Upper lobe of left lung (tissue), 6 donors: ENCODE measurements around the gene SNX12. TPM values are rescaled to one million over a fixed set of nuclear protein-coding genes. Genes with fewer than 3 reads are reported as not detected.

Experiments
- ATAC-seq, 2 donors: fragments of 200-7000 bp; cut with Tn5 transposase; one replicate each; pipeline ENCODE4 v1.9.1; 2022; ENCODE audit warnings: mild to moderate bottlenecking in 2 of 2, moderate library complexity in 2 of 2; ENCODE audit not compliant: low FRiP score in 2 of 2
- DNase-seq, 2 donors: peaks; one replicate each; pipeline ENCODE4 v3.0.0-alpha.2; 2019 to 2020
- H3K27ac ChIP-seq, 4 donors: fragments of 200-600 bp; sonication (generic); one replicate each; pipeline ENCODE4 v1.5.1; 2016 to 2019
- H3K27me3 ChIP-seq, 4 donors: fragments of 200-600 bp; sonication (generic); one replicate each; pipeline ENCODE4 v1.5.1; 2017 to 2019
- H3K36me3 ChIP-seq, 4 donors: fragments of 200-600 bp; sonication (generic); one replicate each; pipeline ENCODE4 v1.5.1; 2016 to 2019
- H3K4me1 ChIP-seq, 4 donors: fragments of 200-600 bp; sonication (generic); one replicate each; pipeline ENCODE4 v1.5.1; 2018 to 2019
- H3K4me3 ChIP-seq, 4 donors: fragments of 200-600 bp; sonication (generic); one replicate each; pipeline ENCODE4 v1.5.1; 2017 to 2019; ENCODE audit warnings: mild to moderate bottlenecking in 2 of 4, moderate library complexity in 1 of 4
- H3K9me3 ChIP-seq, 4 donors: fragments of 200-600 bp; sonication (generic); one replicate each; pipeline ENCODE4 v1.5.1; 2018 to 2019
- EP300 ChIP-seq, 4 donors: sonication (generic); formaldehyde crosslinking; IDR thresholded peaks; one replicate each; pipeline ENCODE4 v1.5.1; 2017; ENCODE audit warnings: antibody characterized with exemption in 4 of 4, control low read depth in 2 of 4
- POLR2A ChIP-seq, 4 donors: fragments of 450-650 bp; IDR thresholded peaks; one replicate each; pipeline ENCODE4 v1.5.1; 2016 to 2017; ENCODE audit warnings: antibody characterized with exemption in 4 of 4, mild to moderate bottlenecking in 2 of 4
- POLR2AphosphoS5 ChIP-seq, 2 donors: sonication (generic); formaldehyde crosslinking; IDR thresholded peaks; one replicate each; pipeline ENCODE4 v1.5.1; 2017; ENCODE audit warnings: antibody characterized with exemption in 2 of 2
- WGBS, 2 donors: methylation state at CpG; one replicate each; pipeline ENCODE4 v1.1.5; 2017 to 2018; 5-methylcytosine and 5-hydroxymethylcytosine counted together
- total RNA-seq, 6 donors: library from RNA; depleted of rRNA in 4 of 6; stranded (reverse); fragments of >200 nt in 4 of 6; gene quantifications; one replicate each; pipeline versions ENCODE4 v1.1.0 to v1.2.1, GENCODE V29; 2016 to 2021
- TF ChIP-seq, protein P1 (sequence below), 6 experiments: fragments of 450-650 bp in 4 of 6; fragments of 200-600 bp in 2 of 6; sonication (generic) in 2 of 6; IDR thresholded peaks; one replicate each; pipeline ENCODE4 v1.5.1; 2016 to 2019; ENCODE audit warnings: antibody characterized with exemption in 6 of 6
- donor health status: DM: no; HTN: no; CAD: no; lungs with moderate emphysema.
- donor health status: DM: no; HTN: yes; CAD: no; lungs with severe emphysema.

The SNX12 gene
- total RNA-seq, 6 donors from 2014 or later, result 26.2 to 67.4 (median 48.8) TPM

DNA sequence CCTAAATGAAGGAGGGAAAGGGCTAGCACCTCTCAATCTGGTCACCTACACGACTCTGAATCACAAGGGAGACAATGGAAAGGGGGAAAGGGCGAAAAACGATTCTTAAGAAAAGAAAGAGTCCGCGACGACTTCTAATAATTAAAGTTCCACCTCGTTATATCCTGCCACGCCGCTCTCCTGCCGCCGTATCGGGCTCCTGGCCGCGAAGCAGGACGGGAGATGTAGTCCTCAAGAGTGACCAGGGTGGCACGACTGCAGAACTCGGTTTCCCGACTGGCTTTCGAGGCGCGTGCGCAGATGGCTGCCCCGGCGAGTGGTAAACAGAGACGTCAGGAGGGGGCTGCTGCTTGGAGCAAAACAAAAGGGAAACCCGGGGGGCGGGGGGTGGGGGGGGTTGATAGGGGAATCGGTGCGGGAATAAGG lies 27.4 kb upstream of the SNX12 start, which contains the start of gene FOXO4:
FOXO4 (plus strand) TSS at position 297 of the 426 bp plus-strand sequence. CDS start 678 bp downstream, outside the sequence.
- WGBS, 2 donors, result 0 to 7% methylated on average over 7 to 28 of the region's 29 CpGs
- Histone ChIP-seq H3K9me3 (no peaks in the 10 kb centered on the region), H3K27ac (peak within 1 kb of the TSS; percentile 17 to 88 (median 78)), H3K36me3 (no peaks in the 10 kb centered on the region), H3K4me1 (peaks cover 3 to 13% (median 7%) of the 10 kb centered on the region in 4 donors), H3K4me3 (peak within 1 kb of the TSS; percentile 2 to 67 (median 54)), H3K27me3 (no peaks in the 10 kb centered on the region)
- ATAC-seq (peak; percentile 93 to 97), DNase-seq (peak; percentile 96)
- TF ChIP-seq, protein P1, sequence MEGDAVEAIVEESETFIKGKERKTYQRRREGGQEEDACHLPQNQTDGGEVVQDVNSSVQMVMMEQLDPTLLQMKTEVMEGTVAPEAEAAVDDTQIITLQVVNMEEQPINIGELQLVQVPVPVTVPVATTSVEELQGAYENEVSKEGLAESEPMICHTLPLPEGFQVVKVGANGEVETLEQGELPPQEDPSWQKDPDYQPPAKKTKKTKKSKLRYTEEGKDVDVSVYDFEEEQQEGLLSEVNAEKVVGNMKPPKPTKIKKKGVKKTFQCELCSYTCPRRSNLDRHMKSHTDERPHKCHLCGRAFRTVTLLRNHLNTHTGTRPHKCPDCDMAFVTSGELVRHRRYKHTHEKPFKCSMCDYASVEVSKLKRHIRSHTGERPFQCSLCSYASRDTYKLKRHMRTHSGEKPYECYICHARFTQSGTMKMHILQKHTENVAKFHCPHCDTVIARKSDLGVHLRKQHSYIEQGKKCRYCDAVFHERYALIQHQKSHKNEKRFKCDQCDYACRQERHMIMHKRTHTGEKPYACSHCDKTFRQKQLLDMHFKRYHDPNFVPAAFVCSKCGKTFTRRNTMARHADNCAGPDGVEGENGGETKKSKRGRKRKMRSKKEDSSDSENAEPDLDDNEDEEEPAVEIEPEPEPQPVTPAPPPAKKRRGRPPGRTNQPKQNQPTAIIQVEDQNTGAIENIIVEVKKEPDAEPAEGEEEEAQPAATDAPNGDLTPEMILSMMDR (IDR thresholded peaks at IDR 0.05), result no peak
- peak in 1 of 2 donors; percentile 43 for TF ChIP-seq POLR2AphosphoS5 (IDR thresholded peaks at IDR 0.05)
- no peak for TF ChIP-seq POLR2A (IDR thresholded peaks at IDR 0.05)

DNA sequence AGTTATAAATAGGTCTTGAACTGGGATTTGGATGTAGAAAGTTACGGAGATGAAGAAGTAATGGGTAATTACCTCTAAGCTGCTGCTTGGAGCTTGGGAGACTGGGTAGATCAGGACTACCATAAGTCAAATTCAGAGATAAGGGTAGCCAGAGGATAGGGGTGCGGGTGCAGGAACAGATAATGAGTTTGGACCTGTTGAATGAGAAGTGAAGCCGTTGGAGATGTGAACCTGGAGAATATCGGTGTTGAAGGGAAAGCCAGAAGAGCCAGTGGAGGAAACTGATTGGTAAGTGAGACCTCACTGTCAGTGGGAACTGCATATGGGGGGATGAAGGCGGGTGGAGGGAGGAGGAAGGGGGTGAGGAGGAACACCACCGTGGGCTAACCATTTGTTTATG lies 26.9 kb upstream of the SNX12 start:
- ATAC-seq, result no peak
- peaks cover 3 to 13% (median 7%) of the 10 kb centered on the region in 4 donors for H3K4me1 ChIP-seq
- no peaks in the 10 kb centered on the region for H3K27me3 ChIP-seq
- H3K9me3 ChIP-seq, result no peaks in the 10 kb centered on the region
- WGBS, 2 donors, result 29 to 44% methylated on average over 6 of the region's 6 CpGs
- peak overlapping the region in 3 of 4 donors; percentile 17 to 88 (median 85) for H3K27ac ChIP-seq
- no peaks in the 10 kb centered on the region for H3K36me3 ChIP-seq
- DNase-seq, result no peak
- TF ChIP-seq POLR2AphosphoS5 (IDR thresholded peaks at IDR 0.05) (no peak), POLR2A (IDR thresholded peaks at IDR 0.05) (no peak), EP300 (IDR thresholded peaks at IDR 0.05) (no peak)
- TF ChIP-seq, protein P1 (IDR thresholded peaks at IDR 0.05), result no peak
- H3K4me3 ChIP-seq, result peak overlapping the region in 3 of 4 donors; percentile 46 to 67 (median 61)

DNA sequence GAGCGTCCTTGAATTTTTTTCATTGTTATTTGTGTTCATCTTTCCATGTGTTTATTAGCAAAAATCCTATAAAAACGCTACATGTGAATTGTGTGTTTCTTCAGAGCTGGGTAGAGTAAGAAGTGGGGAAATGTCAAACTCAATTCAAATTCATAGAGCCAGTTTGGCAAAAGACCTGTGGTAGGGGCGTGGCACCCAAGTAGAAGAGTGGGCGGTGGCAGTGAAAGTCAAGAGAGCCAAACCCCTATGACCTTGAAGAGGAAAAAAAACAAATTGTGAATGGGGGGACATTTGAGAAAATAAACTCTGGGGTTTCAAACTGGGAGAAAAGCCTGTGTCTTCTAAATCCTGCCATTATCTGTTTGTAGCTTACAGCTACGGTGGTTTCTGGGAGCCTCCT lies 23.1 kb upstream of the SNX12 start:
- DNase-seq (no peak), ATAC-seq (no peak)
- TF ChIP-seq, protein P1 (IDR thresholded peaks at IDR 0.05), result no peak
- TF ChIP-seq EP300 (IDR thresholded peaks at IDR 0.05), result no peak
- TF ChIP-seq POLR2A (IDR thresholded peaks at IDR 0.05), result no peak
- TF ChIP-seq POLR2AphosphoS5 (IDR thresholded peaks at IDR 0.05), result no peak
- H3K27ac ChIP-seq, result no peak overlapping the region
- peaks cover 0 to 3% (median 0%) of the 10 kb centered on the region in 4 donors for H3K4me1 ChIP-seq
- no peaks in the 10 kb centered on the region for H3K36me3 ChIP-seq
- 71 to 74% methylated on average over 5 of the region's 5 CpGs for WGBS, 2 donors
- H3K4me3 ChIP-seq, result no peak overlapping the region
- no peaks in the 10 kb centered on the region for H3K27me3 ChIP-seq
- no peaks in the 10 kb centered on the region for H3K9me3 ChIP-seq

DNA sequence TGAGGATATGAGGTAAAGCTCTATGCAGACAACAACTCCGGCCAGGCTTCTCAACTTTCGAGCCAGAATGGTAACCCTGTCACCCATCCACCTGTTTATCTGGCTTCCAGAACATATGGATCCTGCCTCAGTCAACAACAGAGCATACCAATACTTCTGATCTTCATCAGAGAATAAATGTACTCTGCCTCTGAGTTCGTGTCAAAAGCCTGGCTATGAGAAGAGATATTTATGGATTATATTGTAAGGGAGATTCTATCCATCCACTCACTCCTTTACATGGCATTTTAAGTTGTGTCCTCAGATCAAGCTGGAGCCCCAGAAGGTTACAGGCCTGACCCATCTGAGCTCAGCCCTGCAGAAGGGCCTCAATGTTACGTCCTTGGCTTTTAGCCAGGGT lies 17.8 kb upstream of the SNX12 start:
- no peak for DNase-seq
- WGBS, 2 donors, result 60 to 64% methylated on average over 2 to 4 of the region's 4 CpGs

More for the DNA sequence above, 17.8 kb upstream of the SNX12 start:
- Histone ChIP-seq H3K9me3 (no peaks in the 10 kb centered on the region), H3K27me3 (no peaks in the 10 kb centered on the region), H3K36me3 (no peaks in the 10 kb centered on the region), H3K4me1 (no peaks in the 10 kb centered on the region), H3K27ac (no peak overlapping the region), H3K4me3 (no peak overlapping the region)
- TF ChIP-seq EP300 (IDR thresholded peaks at IDR 0.05) (no peak), POLR2A (IDR thresholded peaks at IDR 0.05) (no peak), POLR2AphosphoS5 (IDR thresholded peaks at IDR 0.05) (no peak)
- TF ChIP-seq, protein P1 (IDR thresholded peaks at IDR 0.05), result no peak
- no peak for ATAC-seq
